GM23338 (cell line): ENCODE measurements around the gene AZGP1.

Experiments
- EZH2 ChIP-seq: fragments of 200-600 bp; sonication (generic); IDR thresholded peaks from one replicate; pipeline ENCODE4 v1.8.0; 2017; ENCODE audit warnings: antibody characterized with exemption, mild to moderate bottlenecking, low read depth; ENCODE audit not compliant: unreplicated experiment
- JUNB ChIP-seq: IDR thresholded peaks from one replicate; pipeline ENCODE4 v1.6.1; 2016; ENCODE audit warnings: antibody characterized with exemption; ENCODE audit not compliant: unreplicated experiment
- TF ChIP-seq, protein P1 (sequence below), 2 experiments: fragments of 200-600 bp in 1 of 2; sonication (generic) in 1 of 2; conservative IDR thresholded peaks; 2 replicates each; pipeline versions ENCODE4 v1.5.1 to v1.6.1; 2016 to 2017; ENCODE audit warnings: antibody characterized with exemption in 2 of 2, low read depth in 2 of 2, mild to moderate bottlenecking in 2 of 2, moderate library complexity in 1 of 2

DNA sequence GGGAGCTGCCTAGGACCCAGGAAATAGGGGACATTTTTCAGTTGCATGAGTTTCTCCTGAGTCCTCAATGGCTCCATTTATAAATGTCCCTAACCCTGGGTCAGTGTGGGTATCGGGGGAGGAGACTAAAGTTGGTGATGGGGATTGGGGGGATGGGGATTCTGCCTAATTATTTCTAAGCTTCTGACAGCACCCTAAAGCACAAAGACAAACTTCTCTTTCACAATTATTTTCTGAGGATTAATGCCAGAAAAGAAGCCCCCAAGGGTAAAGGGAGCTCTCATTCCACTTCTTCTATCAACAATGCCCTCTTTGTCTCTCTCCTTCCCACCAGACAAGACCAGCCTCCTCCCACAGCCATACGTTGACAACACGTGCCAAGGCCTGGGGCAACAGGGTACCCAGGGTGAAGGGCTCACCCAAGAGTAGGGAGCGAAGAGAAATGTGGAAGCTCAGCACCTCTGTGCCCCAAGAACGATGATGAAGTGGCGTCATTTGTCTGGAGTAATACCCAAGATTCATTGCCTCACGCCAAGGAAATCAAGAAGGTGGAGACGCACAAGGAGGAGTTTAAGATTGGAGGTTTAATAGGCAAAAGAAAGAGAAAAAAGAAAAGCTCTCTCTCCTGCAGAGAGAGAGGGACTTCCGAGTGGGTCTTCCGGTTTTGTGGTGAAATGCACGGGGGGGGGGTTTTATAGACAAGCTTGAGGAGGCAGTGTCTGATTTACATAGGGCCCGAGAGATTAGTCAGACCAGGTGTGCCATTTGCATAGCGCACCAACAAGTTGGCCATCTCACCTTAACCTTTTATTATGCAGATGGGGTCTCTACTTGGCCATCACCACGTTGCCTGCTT is 32.0 kb downstream of the AZGP1 start:
- TF ChIP-seq EZH2 (no peak), JUNB (no peak)
- TF ChIP-seq, protein P1, sequence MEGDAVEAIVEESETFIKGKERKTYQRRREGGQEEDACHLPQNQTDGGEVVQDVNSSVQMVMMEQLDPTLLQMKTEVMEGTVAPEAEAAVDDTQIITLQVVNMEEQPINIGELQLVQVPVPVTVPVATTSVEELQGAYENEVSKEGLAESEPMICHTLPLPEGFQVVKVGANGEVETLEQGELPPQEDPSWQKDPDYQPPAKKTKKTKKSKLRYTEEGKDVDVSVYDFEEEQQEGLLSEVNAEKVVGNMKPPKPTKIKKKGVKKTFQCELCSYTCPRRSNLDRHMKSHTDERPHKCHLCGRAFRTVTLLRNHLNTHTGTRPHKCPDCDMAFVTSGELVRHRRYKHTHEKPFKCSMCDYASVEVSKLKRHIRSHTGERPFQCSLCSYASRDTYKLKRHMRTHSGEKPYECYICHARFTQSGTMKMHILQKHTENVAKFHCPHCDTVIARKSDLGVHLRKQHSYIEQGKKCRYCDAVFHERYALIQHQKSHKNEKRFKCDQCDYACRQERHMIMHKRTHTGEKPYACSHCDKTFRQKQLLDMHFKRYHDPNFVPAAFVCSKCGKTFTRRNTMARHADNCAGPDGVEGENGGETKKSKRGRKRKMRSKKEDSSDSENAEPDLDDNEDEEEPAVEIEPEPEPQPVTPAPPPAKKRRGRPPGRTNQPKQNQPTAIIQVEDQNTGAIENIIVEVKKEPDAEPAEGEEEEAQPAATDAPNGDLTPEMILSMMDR (conservative IDR thresholded peaks at IDR 0.05; ENCODE audit: low read depth in 2 of 2): no peak
